Stimulated activated CD8-positive, alpha-beta memory T cell treated with anti-CD3 and anti-CD28 coated beads, Interleukin-7, amount 100 ng/mL, for 24 hours (primary cell): ENCODE measurements around the gene FECH.

Source experiments
- DNase-seq: peaks from one replicate; pipeline ENCODE4 v3.0.0-alpha.2; 2020; ENCODE audit warnings: low read depth

FECH gene

DNA sequence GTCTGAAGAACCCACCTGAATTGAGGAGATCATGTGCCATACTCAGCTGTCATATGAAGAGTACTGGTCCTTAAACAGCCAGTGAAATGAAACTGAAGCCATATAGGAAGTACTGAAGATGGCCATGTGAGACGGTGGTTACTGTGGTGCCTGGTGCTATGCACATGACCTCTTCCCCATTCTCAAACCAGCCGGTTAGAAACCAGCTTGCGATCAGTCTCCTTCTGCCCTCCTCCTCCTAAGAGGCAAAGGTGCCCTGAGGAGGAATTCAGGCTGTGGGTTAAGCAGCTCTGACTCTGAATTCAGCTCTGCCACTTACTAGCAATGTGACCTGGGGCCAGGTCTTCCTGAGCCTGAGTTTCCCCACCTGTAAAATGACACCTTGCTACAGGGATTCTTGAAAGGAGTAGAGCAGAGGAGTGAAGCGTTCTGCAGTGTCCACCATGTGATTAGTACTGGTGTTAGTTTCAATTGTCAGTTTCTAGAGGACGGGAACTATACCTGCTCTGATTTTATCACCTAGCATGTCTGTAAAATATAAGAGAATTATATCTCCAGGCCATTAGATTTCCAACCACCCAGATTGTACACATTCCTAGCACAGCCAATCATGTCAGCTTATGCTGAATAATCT, 5.1 kb downstream of the FECH start:
- DNase-seq: no peak

DNA sequence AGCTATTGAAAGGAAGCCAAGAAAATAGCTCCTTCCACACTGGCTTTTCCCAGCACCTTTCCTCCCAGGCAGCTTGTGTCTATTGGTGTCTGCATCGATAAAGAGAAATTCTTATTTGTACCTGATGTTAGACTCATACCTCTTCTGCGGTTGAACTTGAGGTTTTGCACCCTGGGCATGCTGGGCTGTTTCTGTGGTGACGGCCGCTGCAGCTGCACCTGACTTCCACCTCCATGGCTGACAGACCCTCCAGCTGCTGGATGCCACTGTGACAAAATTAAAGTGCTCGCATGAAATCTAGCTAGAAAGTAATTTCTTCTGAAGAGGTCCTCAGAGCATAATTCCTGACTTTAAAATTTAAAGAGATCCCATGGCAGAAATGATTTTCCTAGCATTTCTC, 6.6 kb downstream of the FECH start:
- DNase-seq: no peak

GRCh38 chr18:57576316-57576715, 10.2 kb downstream of the FECH start:
- no peak for DNase-seq

GRCh38 chr18:57575542-57575941, 11.0 kb downstream of the FECH start:
- no peak for DNase-seq

DNA sequence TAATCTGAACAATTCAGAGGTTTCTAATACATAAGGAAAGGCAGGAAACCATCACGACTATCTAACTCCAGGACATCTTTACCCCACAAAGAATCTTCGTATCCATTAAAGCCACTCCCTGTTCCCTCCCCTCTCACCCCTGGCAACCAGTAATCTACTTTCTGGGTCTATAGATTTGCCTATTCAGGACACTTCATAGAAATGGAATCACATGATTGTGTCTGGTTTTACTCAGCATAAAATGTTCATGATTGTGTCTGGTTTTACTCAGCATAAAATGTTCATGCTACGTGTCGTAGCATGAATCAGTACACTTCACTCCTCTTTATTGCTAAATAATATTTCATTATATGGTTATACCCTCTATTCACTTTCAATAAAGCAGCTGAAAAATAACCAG, 11.6 kb downstream of the FECH start:
- no peak for DNase-seq

DNA sequence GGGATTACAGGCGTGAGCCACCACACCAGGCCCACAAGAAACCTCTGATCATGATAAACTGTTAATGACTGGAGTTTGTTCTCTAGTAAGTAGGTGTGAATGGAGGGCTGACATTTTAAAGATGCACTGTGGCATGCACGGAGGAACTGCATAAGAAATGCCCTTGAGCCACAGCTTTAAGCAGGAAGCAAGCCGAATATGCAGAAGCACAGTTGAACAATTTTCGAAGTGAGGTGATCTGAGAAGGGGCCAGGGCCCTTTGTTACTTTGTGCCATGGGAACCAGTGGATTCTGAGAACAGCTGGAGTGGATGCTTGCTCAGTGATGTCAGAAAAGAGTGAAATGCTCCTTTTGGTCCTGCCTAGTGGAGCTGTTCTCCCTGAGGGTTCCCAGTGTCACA, 16.3 kb downstream of the FECH start:
- no peak for DNase-seq

- DNase-seq: no peak
Observed at GRCh38 chr18:57569133-57569532, 17.4 kb downstream of the FECH start.

DNA sequence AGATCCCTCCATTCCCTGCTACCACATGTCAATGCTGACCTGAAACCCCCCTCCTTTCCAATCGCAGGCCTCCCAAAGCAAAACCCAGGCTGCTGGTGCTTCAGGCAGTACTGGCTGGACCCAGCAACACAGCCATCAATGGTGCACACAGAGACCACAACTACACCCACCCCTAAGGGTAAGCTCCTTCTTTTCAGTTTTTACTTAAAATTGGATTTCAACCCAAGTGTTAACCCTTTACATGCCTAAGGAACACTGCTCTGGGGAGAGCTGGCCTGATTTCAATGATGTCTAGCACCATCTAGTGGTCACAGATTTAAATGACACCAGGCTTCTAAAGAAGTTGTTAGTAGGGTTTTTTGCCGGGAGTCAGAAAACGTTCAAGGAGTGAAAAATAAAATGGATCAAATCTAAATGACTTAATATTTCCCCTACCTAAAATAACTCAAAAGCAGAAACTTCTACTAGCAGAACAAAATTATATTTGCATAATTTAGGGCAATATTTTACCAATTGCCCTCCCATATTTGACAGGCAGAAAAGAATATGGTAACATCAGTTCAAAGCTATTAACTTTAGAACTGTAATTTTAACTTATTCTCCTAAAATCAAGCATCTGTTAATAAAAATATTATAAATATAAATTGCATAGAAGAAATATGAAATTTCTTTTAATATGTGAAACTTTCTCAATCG, 24.6 kb downstream of the FECH start:
- no peak for DNase-seq

DNA sequence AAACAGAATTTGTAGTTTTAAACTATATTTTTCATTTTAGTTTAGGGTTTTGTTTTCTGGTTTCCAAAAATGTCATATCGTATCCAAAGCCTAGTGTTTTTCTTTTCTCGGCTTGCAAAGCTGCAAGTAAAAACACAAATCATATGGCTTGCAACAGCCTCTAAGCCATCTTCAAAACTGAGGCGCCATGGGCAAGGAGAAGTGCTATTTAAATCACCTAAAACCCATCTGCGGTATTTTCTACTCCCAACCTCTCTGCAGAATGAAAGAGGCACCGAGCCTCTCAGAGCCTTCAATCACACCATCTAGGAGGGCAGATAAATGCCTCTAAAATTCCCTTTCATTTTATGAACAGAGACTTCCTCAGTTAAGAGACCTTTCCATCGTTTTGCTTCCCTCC, 25.2 kb downstream of the FECH start:
- no peak for DNase-seq

GRCh38 chr18:57559314-57559713, 27.2 kb downstream of the FECH start:
- no peak for DNase-seq

GRCh38 chr18:57555134-57555533, 31.4 kb downstream of the FECH start:
- no peak for DNase-seq

DNA sequence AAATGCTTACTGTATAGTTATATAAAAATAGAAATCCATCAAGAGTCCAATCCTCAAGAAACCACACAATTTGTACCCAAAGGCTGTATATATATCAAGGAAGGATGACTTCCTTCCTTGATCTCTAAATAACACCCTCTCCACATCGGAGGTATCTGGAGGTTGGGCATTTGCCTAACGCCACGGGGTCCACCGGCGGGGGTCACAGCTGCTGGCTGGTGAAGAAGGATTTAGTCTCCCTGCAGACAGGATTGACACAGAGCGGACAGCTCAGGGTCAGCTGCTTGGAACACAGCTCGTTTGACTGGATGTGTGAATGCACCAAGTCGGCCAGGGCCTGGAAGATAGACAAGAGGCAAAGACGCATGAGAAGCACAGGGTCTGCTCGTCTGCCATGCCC, 36.0 kb downstream of the FECH start:
- DNase-seq: no peak

GRCh38 chr18:57547260-57547659, 39.2 kb downstream of the FECH start:
- DNase-seq: no peak

DNA sequence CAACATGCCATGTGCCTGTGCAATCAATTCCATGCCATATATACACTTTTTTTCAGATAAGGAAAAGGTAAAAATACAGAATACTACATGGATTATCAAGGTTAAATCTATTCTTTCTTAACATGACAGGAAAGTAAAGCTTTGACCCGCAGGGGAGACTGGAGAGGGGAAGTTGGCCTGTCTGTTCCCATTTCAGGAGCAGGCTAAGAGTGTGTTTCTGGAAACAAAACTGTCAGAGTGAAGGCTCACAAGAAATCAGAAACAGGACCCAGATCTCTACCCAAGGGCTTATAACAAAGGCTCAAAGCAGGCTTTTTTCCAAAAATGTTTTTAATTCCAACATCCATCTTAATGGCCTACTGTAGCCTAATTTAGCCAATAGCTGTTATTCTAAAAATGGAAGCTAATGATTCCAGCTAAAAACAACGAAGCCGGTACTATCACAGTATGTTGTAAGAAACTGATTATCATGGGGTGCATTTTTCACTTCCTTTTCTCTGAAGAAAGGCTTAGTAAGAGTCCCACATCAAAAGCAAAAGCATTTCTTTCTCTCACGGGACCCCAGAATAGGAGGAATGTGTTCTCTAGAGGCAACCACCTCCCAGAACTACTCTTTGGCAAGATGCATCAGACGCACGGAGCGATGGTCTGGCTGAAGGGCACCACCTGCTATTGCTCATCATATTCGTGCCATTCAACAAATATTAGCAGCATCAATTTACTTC, 41.4 kb downstream of the FECH start:
- no peak for DNase-seq

- DNase-seq: no peak
Observed at GRCh38 chr18:57543560-57543959, 42.9 kb downstream of the FECH start.

GRCh38 chr18:57542812-57543427, 43.6 kb downstream of the FECH start:
- DNase-seq: no peak

DNA sequence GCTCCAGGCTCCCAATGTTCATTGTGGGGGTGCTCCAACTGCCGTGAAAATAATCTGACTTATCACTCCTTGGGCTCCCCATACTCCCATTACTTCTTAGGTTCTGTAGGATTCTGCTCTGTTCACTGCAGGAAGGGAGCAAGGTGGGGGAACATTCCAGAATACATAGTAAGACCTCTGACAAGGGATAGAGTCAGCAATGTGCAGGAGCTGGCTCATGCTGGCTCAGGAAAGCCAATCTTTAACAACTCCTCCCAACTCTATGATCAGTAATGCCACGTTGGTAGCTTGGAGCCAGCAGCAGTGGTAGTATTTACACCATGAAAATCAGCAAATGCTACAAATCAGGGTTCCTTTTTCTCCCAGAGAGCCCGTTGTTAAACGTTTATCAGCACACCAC, 44.4 kb downstream of the FECH start:
- no peak for DNase-seq

DNA sequence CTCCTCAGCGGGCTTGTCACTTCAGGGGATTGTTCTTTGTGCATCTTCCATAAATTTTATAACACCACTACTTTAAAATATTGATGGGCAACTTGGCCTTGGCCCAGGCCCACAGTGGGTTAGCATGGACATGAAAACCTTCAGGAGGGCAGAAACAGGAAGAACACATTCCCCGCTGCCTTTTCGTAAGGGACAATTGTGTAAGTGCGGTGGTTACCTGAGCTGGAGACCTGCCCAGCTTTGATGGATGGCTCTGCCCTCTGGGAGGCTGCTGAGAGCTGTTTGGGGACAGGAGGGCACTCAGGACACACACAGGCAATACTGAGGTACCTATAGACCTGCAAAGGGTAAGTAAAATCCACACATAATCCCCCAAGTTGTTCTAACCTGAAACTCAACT, 46.8 kb downstream of the FECH start:
- DNase-seq: no peak

GRCh38 chr18:57538614-57539013, 47.9 kb downstream of the FECH start:
- no peak for DNase-seq

DNA sequence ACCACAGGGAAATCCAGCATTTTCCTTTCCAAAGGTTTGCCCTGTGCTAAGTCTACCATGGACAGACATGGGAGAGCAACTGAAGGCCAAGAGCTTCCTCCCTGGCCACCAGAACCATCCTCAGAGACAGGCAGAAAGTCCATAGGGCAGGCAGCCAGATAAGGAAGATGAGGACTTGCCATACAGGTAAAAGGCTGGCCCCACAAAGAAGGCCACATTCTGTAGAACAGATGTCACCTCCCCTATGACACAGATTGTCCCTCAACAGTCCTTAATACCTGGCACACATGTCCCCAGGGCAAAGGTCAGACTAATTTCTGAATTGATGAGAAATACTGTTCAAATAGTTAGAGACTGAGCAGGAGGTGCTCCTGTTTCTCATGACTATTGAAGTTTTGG, 52.0 kb downstream of the FECH start:
- DNase-seq: no peak

DNA sequence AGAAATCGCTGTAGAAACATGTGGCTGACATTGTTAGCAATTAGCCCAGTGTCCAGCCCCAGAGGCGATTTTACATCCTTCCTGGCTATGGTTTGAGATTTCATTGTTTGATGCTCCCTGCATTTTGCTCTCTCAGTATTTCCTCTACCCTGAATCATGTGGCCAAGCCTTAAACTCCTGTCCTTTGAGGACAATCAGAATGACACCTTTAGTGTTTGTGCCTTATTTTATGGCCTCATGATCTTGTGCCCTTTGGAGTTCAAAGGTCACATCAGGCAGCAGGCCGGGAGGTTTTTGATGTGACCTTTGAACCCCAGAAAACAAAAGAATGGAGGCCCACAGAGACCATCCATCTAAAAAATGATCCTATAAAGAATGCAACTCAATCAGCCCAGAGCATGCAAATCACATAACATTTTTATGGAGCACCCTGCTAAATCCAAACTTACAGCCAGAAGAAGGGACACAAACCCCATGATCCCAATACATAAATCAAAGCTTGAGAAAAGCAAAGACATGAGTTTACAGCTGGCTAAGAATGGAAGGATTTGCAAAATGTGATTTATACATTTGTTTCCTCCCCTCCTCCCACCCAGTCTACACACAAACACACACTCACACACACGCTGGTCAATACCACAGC, 52.5 kb downstream of the FECH start:
- no peak for DNase-seq

GRCh38 chr18:57533006-57533867, 53.3 kb downstream of the FECH start:
- no peak for DNase-seq
